SK-N-MC (cell line): Measurements from ENCODE around the gene DIP2C.
"Not testable (repeated sequence)": the region's sequence is repeated elsewhere in the genome, so short reads cannot be mapped to it uniquely, and the experiment has no call there.

Experiments used
- DNase-seq: peaks from one replicate; pipeline ENCODE4 v3.0.0-alpha.2; 2011; ENCODE audit warnings: low read depth, low spot score
- H3K27ac ChIP-seq: fragments of 200-600 bp; sonication (generic); 2 replicates; pipeline ENCODE4 v1.5.1; 2016; ENCODE audit warnings: mixed run types
- H3K36me3 ChIP-seq: fragments of 200-600 bp; sonication (generic); 2 replicates; pipeline ENCODE4 v1.6.1; 2017; ENCODE audit warnings: antibody characterized with exemption, low read length, mixed read lengths; ENCODE audit not compliant: insufficient read depth
- H3K4me3 ChIP-seq: fragments of 200-600 bp; sonication (generic); 2 replicates; pipeline ENCODE4 v1.5.1; 2016
- H3K9ac ChIP-seq: fragments of 200-600 bp; sonication (generic); 2 replicates; pipeline ENCODE4 v1.8.0; 2017; ENCODE audit warnings: mixed run types, mixed read lengths; ENCODE audit not compliant: insufficient read length
- H3K9me3 ChIP-seq: fragments of 200-600 bp; sonication (generic); 2 replicates; pipeline ENCODE4 v1.6.1; 2017; ENCODE audit warnings: low read depth, mild to moderate bottlenecking, antibody characterized with exemption, low read length, moderate library complexity, mixed read lengths
- EZH2 ChIP-seq: fragments of 200-600 bp; sonication (generic); IDR thresholded peaks from one replicate; pipeline ENCODE4 v1.6.1; 2017; ENCODE audit warnings: antibody characterized with exemption
- FOXP2 ChIP-seq: optimal IDR thresholded peaks from 2 replicates; pipeline ENCODE3; 2011; ENCODE audit warnings: mild to moderate bottlenecking, moderate library complexity; ENCODE audit not compliant: insufficient read depth; ENCODE audit errors: extremely low read length, control extremely low read depth
- POLR2AphosphoS5 ChIP-seq: IDR thresholded peaks from 2 replicates; pipeline ENCODE4 v1.6.1; 2012; ENCODE audit warnings: mild to moderate bottlenecking, low read depth, low read length, borderline replicate concordance

DIP2C gene

DNA sequence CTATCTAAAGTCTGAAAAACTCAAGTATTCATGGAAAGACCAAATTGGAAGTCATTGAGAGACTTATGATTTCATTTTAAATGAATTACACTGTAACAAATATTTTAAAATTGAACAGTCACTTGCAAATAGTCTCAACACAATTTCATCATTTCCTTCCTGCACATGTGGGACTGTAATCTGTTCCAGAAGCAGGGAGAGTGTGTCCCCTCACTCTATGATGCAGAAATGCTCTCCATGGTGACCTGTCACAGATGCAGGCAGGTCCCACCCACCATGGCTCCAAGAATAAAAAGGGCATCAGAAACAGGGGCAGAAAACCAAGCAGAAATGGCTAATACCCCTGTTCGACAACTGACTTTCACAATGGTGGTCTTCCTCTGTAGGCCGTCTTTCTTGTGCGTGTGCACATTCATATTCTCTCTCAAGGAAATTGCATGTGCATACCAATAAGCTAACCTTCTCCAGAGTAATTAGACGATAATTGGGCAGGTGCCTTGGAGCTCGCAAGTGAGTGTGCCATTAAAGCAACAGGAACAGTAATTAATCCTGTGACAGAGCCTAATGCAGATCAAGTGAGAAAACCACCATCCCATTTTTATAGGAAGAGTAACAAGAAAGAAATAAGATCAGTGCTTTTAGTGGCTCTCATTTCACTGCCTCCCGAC, 383.3 kb downstream of the DIP2C start:
- no peak overlapping the region for H3K9ac ChIP-seq
- no peak overlapping the region for H3K4me3 ChIP-seq
- H3K27ac ChIP-seq = peak overlapping the region; percentile 75; the same call in 1 of the 2 replicates
- H3K9me3 ChIP-seq = no peaks in the 10 kb centered on the region
- no peak for DNase-seq
- no peaks in the 10 kb centered on the region for H3K36me3 ChIP-seq
- TF ChIP-seq POLR2AphosphoS5 (no peak), EZH2 (no peak), FOXP2 (no peak)

DNA sequence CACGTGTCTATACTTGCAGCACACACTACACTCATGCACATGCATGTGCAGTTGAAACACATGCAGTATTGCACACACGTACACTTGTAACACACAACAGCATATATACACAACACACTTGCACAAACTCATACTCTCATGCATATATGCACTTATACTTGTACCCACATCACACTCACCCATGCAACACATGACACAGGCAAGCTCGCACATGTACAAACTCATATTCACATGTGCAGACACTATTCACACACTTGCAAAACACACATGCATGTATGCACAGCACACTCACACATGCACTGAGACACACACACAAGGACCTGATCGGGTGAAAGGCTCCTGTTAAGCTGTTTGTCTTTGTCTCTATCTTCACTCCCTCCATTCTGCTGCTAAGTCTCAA, 384.4 kb downstream of the DIP2C start:
- Histone ChIP-seq H3K4me3 (no peak overlapping the region), H3K36me3 (no peaks in the 10 kb centered on the region), H3K9ac (no peak overlapping the region), H3K9me3 (no peaks in the 10 kb centered on the region), H3K27ac (peak overlapping the region; percentile 82; the same call in 1 of the 2 replicates)
- TF ChIP-seq FOXP2 (no peak), POLR2AphosphoS5 (no peak), EZH2 (no peak)
- DNase-seq = no peak

DNA sequence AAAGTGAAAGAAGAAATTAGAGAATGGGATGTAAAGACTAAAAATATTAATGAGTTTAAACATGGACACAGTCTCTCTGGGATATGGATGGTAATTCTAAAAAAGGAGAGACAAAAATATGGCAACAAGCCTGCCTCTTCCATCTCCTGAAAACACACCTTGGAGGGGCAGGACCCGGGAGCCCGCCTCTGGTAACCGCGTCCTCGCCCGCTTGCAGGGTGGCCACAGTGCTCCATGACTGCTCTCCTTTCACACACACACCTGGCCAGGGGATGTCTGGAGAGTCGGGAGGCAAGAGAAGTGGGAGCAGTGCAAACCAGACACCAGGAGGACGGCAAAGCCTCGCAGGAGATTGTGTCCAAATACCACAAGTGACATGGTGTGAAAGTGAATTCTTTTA, 387.9 kb downstream of the DIP2C start:
- Histone ChIP-seq H3K9me3 (no peaks in the 10 kb centered on the region), H3K4me3 (no peak overlapping the region), H3K9ac (no peak overlapping the region), H3K36me3 (no peaks in the 10 kb centered on the region), H3K27ac (no peak overlapping the region)
- no peak for DNase-seq
- TF ChIP-seq POLR2AphosphoS5 = no peak
- no peak for TF ChIP-seq FOXP2
- TF ChIP-seq EZH2 = no peak

DNA sequence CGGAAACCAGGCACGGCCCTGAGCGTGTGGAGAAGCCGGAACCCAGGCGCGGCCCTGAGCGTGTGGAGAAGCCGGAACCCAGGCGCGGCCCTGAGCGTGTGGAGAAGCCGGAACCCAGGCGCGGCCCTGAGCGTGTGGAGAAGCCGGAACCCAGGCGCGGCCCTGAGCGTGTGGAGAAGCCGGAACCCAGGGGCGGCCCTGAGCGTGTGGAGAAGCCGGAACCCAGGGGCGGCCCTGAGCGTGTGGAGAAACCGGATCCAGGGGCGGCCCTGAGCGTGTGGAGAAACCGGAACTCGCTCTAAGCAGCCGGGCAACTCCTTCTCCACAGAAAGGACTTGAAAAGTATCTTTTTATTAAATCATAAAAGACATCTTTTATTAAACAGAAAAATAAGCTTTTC, 388.9 kb downstream of the DIP2C start:
- H3K27ac ChIP-seq, H3K4me3 ChIP-seq, H3K9me3 ChIP-seq, H3K36me3 ChIP-seq, DNase-seq, H3K9ac ChIP-seq: not testable (repeated sequence)

DNA sequence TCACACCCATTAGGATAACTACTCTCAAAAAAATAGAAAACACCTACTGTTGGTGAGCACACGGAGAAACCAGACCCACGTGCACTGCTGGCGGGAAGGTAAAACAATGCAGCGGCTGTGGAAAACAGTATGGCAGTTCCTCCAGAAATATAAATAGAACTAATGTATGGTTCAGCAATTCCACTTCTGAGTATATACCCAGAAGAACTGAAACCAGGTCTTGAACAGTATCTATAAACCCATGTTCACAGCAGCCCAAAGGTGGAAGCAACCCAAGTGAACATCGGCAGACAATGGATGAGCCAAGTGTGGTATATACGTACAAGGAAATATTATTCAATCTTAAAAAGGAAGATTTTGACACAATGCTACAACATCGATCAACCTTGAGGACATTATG, 389.5 kb downstream of the DIP2C start:
- TF ChIP-seq FOXP2 (no peak), POLR2AphosphoS5 (no peak), EZH2 (no peak)
- no peak for DNase-seq
- Histone ChIP-seq H3K36me3 (no peaks in the 10 kb centered on the region), H3K9ac (no peak overlapping the region), H3K4me3 (no peak overlapping the region), H3K9me3 (no peaks in the 10 kb centered on the region), H3K27ac (no peak overlapping the region)

DNA sequence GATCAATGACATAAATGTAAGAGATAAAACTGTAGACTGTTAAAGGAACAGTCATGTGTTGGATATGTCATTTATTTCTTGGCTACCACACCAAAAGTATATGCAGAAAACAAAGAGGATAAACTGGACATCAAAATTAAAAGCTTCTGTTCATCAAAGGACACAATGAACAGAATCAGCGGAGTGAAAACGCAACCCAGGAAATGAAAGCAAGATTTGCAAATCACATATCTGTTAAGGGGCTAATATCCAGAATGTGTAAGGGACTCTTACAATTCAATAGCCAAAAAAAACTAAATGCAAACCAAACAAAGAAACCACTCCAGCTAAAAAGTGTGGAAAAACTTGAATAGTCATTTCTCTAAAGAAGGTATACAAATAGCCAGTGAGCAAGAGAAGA, 390.0 kb downstream of the DIP2C start:
- H3K9me3 ChIP-seq = no peaks in the 10 kb centered on the region
- TF ChIP-seq EZH2 (no peak), FOXP2 (no peak)
- no peak overlapping the region for H3K27ac ChIP-seq
- no peak overlapping the region for H3K9ac ChIP-seq
- no peaks in the 10 kb centered on the region for H3K36me3 ChIP-seq
- DNase-seq = no peak
- H3K4me3 ChIP-seq = no peak overlapping the region

DNA sequence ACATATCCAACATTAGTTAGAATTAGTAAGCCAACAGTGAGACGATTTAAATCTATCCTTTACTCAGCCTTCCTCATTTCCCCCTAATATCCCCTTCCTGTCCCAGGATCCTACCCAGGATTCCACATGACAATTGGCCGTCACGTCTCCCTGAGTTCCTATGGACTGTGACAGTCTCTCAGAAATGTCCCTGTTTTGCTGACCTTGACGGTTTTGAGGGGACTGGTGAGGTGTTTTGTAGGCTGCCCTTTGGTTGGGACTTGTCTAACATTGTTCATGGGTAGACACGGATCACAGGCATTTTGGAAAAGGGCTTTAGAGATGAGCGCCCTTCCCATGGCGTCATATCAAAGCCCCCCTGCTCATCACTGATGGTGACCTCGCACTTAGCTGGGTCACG, 391.4 kb downstream of the DIP2C start:
- H3K9ac ChIP-seq = no peak overlapping the region
- no peak for TF ChIP-seq FOXP2
- no peak for TF ChIP-seq EZH2
- no peak for TF ChIP-seq POLR2AphosphoS5
- H3K4me3 ChIP-seq = no peak overlapping the region
- no peaks in the 10 kb centered on the region for H3K9me3 ChIP-seq
- no peak for DNase-seq
- no peaks in the 10 kb centered on the region for H3K36me3 ChIP-seq
- H3K27ac ChIP-seq = no peak overlapping the region

DNA sequence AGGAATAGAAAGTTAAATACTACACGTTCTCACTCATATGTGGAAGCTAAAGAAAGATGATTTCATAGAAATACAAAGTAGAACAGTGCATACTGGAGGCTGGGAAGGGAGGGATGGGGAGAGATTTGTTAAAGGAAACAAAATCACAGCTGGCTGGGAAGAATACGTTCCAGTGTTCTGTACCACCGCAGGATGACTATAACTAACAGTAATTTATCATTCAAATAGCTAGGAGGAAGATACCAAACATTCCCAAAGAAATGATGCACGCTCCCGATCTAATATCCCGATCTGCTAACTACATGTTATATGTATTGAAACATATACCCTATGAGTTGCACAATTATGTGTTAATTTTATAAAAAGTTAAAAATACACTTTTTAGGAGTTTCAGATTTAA, 391.9 kb downstream of the DIP2C start:
- H3K9ac ChIP-seq = no peak overlapping the region
- no peak for DNase-seq
- H3K36me3 ChIP-seq = no peaks in the 10 kb centered on the region
- H3K9me3 ChIP-seq = no peaks in the 10 kb centered on the region
- no peak overlapping the region for H3K4me3 ChIP-seq
- no peak overlapping the region for H3K27ac ChIP-seq
- TF ChIP-seq EZH2 = no peak

DNA sequence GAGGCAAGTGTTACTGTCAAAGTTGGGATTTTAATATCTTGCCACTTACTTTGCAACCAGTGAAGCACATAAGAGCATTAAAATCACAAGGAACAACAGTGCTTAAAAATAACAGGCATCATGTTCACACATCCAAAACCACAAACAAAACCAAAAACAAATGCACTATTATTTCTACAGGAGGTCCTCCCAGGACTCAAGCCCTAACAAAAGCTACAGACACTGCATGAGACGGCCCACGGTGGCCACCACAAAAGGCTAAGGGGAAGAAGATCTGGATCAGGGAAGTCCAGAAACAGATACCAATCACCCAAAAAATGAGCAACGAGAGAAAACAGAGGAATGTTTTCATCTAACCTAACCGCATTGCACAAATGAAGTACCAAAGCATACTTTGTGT, 395.8 kb downstream of the DIP2C start:
- Histone ChIP-seq H3K27ac (no peak overlapping the region), H3K9ac (no peak overlapping the region), H3K9me3 (no peaks in the 10 kb centered on the region), H3K36me3 (no peaks in the 10 kb centered on the region), H3K4me3 (no peak overlapping the region)
- no peak for TF ChIP-seq FOXP2
- TF ChIP-seq EZH2 = no peak
- no peak for TF ChIP-seq POLR2AphosphoS5
- DNase-seq = no peak

DNA sequence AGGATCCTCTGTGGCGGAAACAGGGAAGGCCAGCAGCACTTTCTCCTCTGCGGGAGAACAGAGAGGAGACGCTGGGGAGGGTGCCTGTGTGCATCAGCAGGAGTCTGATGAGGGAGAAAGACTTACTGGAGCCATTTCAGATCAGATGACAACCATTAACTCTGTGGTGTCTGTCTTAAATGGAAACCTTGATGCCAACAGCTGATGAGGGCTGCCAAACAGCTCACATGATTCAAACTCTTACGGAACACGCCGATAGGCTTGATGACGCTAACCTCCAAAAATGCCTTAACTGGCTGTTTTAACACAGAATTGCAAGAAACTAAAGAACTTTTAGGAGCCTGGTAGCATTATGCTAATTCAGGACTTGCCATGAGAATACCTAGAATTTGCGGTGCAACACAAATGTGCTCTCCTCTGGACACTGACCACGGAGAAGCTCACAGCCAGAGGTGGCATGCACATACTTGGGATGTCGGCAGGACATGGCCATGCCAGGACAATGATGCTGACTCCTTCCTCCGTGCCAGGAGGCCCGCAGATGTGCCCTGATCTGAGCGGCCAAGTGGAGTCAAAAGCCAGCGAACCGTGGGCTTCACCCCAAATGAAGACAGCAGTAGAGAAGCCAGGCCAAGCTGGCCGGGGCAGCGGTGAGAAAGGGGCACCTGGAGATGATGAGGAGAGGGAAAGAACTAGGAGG, 399.3 kb downstream of the DIP2C start:
- no peak overlapping the region for H3K9ac ChIP-seq
- DNase-seq = no peak
- H3K4me3 ChIP-seq = no peak overlapping the region
- no peaks in the 10 kb centered on the region for H3K36me3 ChIP-seq
- TF ChIP-seq EZH2 (no peak), FOXP2 (no peak), POLR2AphosphoS5 (no peak)
- no peak overlapping the region for H3K27ac ChIP-seq
- H3K9me3 ChIP-seq = no peaks in the 10 kb centered on the region
